ENCODE results near the gene PPFIA2. TPM values are rescaled to one million over a fixed set of nuclear protein-coding genes. Genes with fewer than 3 reads are reported as not detected.

PPFIA2 gene
- total RNA-seq, 1 experiment from 2014 or later = not detected

DNA sequence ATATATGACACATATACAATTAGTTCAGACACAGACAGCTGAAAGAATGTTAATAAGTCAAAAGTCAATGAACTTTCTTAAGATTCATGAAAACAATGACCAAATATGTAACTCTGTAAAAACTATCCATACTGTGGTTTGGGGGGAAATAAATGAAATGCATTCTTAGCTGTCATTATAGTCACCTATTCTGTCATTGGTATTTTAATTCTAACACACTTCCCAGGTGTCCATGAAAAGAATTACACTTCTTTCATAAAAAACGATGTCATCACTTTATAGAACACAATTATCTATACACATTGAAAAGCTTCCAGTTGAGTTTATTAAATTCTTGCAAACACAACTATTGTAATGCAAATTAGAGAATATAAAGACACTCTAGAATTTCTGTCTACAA lies 35.8 kb downstream of the PPFIA2 start:
- Histone ChIP-seq H3K27me3 (ENCODE audit: insufficient read depth, low read depth) (no peaks in the 10 kb centered on the region), H3K9me3 (ENCODE audit: insufficient read depth, low read depth) (no peaks in the 10 kb centered on the region), H3K4me2 (no peak overlapping the region), H2AFZ (no peak overlapping the region), H3K36me3 (ENCODE audit: low read depth) (no peaks in the 10 kb centered on the region), H3K4me1 (replicated peaks; ENCODE audit: insufficient read depth) (no peaks in the 10 kb centered on the region), H3K9me2 (ENCODE audit: insufficient read depth) (no peaks in the 10 kb centered on the region), H3K4me3 (no peak overlapping the region), H3K27ac (no peak overlapping the region), H4K20me1 (ENCODE audit: insufficient read depth) (no peaks in the 10 kb centered on the region; the same call in 1 of the 2 replicates), H3K79me2 (ENCODE audit: low read depth) (no peaks in the 10 kb centered on the region), H3F3A (ENCODE audit: insufficient read depth, low read depth) (no peaks in the 10 kb centered on the region)
- ChIA-PET CTCF (no interaction called here), POLR2A (ENCODE audit: unreplicated experiment) (no interaction called here)
- BruUV-seq (replicated peaks) = no TSS peak
- intact Hi-C loops (cut with micrococcal nuclease; ENCODE audit: unreplicated experiment) = no loop called here
- TF ChIP-seq CTCF (conservative IDR thresholded peaks at IDR 0.05) (no peak), EZH2 (IDR thresholded peaks at IDR 0.05; ENCODE audit: low read depth) (no peak)
- no peak for DNase-seq

GRCh38 chr12:81722004-81722403 lies 37.1 kb downstream of the PPFIA2 start:
- Histone ChIP-seq H3K4me3 (no peak overlapping the region), H4K20me1 (ENCODE audit: insufficient read depth) (no peaks in the 10 kb centered on the region; the same call in 1 of the 2 replicates), H3K27ac (no peak overlapping the region), H2AFZ (no peak overlapping the region), H3K36me3 (ENCODE audit: low read depth) (no peaks in the 10 kb centered on the region), H3K27me3 (ENCODE audit: insufficient read depth, low read depth) (no peaks in the 10 kb centered on the region), H3F3A (ENCODE audit: insufficient read depth, low read depth) (no peaks in the 10 kb centered on the region), H3K79me2 (ENCODE audit: low read depth) (no peaks in the 10 kb centered on the region), H3K4me1 (replicated peaks; ENCODE audit: insufficient read depth) (no peaks in the 10 kb centered on the region), H3K4me2 (no peak overlapping the region), H3K9me2 (ENCODE audit: insufficient read depth) (no peaks in the 10 kb centered on the region), H3K9me3 (ENCODE audit: insufficient read depth, low read depth) (no peaks in the 10 kb centered on the region)
- BruUV-seq (replicated peaks) = no TSS peak
- intact Hi-C loops (cut with micrococcal nuclease; ENCODE audit: unreplicated experiment) = no loop called here
- no peak for TF ChIP-seq EZH2 (IDR thresholded peaks at IDR 0.05; ENCODE audit: low read depth)
- no peak for TF ChIP-seq CTCF (conservative IDR thresholded peaks at IDR 0.05)
- ChIA-PET CTCF (no interaction called here), POLR2A (ENCODE audit: unreplicated experiment) (no interaction called here)
- no peak for DNase-seq

- Histone ChIP-seq H3K9me3 (ENCODE audit: insufficient read depth, low read depth) (no peaks in the 10 kb centered on the region), H3K4me3 (no peak overlapping the region), H3K4me2 (no peak overlapping the region), H4K20me1 (ENCODE audit: insufficient read depth) (no peaks in the 10 kb centered on the region; the same call in 1 of the 2 replicates), H3K9me2 (ENCODE audit: insufficient read depth) (peaks cover 4% of the 10 kb centered on the region; the same call in 1 of the 2 replicates), H3K36me3 (ENCODE audit: low read depth) (no peaks in the 10 kb centered on the region), H3F3A (ENCODE audit: insufficient read depth, low read depth) (no peaks in the 10 kb centered on the region), H2AFZ (no peak overlapping the region), H3K4me1 (replicated peaks; ENCODE audit: insufficient read depth) (no peaks in the 10 kb centered on the region), H3K27ac (no peak overlapping the region), H3K79me2 (ENCODE audit: low read depth) (no peaks in the 10 kb centered on the region), H3K27me3 (ENCODE audit: insufficient read depth, low read depth) (no peaks in the 10 kb centered on the region)
- no TSS peak for BruUV-seq (replicated peaks)
- no peak for DNase-seq
- POLR2A ChIA-PET (ENCODE audit: unreplicated experiment) = interaction anchor here (0.6 kb wide), 1 partner anchor 67 kb away, joined by 4 read pairs; no protein-coding TSS in a partner anchor
- TF ChIP-seq CTCF (conservative IDR thresholded peaks at IDR 0.05) (no peak), EZH2 (IDR thresholded peaks at IDR 0.05; ENCODE audit: low read depth) (no peak)
- intact Hi-C loops (cut with micrococcal nuclease; ENCODE audit: unreplicated experiment) = no loop called here
- CTCF ChIA-PET = no interaction called here
Observed at GRCh38 chr12:81718616-81719015, 40.5 kb downstream of the PPFIA2 start.

Data from PC-9 (cell line).